GM18868 (cell line): ENCODE data around the gene EYS.
"Not testable (repeated sequence)": the region's sequence is repeated elsewhere in the genome, so short reads cannot be mapped to it uniquely, and the experiment has no call there.

Experiments
- ATAC-seq: cut with Tn5 transposase; IDR thresholded peaks from one replicate; pipeline ENCODE4 v1.9.1; 2021; ENCODE audit warnings: mild to moderate bottlenecking, moderate library complexity; ENCODE audit not compliant: unreplicated experiment

Gene EYS

DNA sequence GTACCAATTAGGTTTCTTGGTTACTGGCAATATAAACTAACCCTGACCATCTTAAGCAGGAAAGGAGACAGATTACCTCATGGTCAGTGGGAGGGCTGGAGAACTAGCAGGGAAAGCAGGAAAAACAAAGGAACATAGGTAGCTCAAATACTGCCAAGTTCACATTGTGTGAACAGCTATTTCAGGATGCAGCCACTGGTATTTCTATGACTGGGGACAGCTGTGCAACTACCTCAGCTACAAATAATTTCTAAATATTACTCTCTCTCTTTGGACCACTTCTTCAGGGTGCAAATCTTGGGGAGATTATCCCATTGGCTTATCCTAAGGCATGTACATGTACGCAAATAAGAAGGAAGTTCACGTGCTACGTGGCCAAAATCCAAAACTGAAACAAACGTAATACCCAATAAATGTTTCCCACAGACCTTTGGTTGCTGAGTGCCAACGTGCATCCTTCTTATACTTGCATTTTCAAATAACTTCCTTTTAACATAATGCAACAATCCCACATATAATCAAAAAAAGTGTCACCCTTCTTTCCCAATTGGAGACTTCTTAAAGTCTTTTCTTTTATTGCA lies 1890.5 kb downstream of the EYS start:
- no peak for ATAC-seq

DNA sequence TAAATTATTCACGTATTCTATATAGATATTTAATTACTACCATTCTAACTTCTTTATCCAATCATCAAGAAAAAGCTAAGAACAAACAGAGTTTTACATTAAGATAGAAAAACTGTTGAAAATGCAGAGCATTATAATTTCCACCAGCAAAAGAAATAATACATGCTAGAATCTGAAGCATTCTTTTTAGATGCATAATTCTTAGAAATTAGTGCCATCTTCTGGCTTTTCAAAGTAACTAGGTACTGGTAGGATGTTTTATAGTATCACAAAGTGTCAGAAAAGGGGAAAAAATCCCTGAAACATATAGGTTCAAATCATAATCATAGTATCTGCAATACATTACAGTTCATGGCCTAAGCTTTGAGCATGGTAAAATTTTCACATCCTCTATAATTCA lies 1892.6 kb downstream of the EYS start:
- no peak for ATAC-seq

DNA sequence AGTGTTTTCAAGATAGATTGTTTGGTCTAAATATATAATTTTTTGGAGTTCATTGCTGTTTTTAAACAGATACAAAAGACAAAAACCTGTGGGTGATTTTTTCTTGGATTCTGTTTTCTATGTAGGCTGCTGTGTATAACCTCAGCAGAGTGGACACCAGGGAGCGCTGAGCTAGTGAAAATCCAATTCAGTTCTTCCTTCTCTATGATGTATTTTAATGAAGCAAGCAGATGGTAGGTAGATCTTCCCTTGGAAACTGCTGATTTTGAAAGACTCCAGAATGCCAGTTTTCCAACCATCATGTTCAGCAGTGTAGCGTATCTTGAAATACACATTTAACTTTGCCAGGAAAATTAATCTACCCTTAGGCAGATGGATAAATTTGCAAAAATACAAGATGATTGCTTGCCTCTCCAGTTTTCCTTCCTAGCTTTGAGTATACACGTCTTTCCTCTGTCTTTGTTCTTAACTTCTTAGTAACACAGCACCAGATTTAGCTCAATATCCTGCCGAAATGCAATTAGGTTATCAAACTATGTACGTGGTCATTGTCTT lies 1893.4 kb downstream of the EYS start:
- no peak for ATAC-seq

GRCh38 chr6:63808576-63808975 lies 1898.5 kb downstream of the EYS start:
- no peak for ATAC-seq

DNA sequence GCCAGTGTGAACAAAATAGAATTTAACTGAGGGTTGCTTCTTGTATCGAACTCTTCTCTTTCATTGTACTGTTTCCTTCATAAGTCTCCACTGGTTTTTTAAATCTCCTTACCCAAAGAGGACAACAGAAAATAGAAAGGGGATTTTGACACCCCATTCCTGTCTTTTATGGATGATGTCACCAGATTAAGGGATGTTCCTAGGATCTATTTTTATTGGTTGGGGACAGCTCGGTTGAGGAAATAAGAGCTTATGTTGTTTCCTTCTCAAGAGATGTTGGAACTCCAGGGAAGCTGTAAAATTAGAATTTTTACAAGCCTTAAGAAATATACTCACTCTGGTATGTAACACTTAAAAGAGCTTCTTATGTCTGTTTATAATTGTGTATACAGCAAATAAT lies 1900.0 kb downstream of the EYS start:
- ATAC-seq = no peak

DNA sequence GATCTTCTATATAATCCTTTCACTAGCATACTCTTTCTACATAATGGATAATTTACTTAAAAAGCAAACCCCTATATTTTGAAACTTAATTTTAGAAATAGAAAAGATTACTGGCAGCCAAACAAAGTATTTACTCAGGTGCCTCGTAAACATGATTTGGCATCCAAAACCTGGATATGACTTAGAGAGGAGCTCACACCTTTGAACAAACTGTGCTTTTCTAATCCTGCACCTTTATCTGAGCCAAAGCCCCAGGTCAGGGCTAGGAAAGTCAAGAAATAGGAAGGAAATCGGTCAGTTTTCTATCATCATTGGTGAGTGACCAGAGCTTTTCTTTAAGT lies 1900.5 kb downstream of the EYS start:
- no peak for ATAC-seq

- ATAC-seq = no peak
Observed at GRCh38 chr6:63805808-63806572, 1901.0 kb downstream of the EYS start.

- ATAC-seq = no peak
Observed at GRCh38 chr6:63805345-63805744, 1901.7 kb downstream of the EYS start.

DNA sequence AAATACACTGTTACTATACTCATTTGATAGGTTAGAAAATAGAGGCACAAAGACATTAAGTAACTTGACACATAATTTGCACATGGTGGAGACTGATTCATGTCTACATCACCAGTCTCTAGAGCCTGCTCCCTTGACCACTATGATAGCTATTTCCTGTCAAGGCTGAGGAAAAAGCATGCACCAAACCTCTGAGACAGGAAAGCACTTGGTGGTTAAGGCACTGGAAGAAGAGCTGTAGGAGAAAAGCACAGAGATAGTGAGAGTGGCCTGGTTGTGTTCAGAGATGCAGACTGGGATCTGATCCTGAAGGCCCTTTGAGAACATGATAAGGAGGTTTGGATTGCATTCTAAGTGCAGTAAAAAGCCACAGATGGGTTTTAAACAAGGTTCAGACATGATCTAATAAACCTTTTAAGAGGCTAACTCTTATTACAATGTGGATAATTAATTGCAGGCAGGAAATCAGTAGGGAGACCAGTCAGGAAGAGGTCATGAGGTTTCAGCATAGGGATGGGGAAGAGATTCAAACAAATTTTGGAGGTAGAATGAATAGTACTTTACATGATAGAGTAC lies 1902.6 kb downstream of the EYS start:
- ATAC-seq = no peak

DNA sequence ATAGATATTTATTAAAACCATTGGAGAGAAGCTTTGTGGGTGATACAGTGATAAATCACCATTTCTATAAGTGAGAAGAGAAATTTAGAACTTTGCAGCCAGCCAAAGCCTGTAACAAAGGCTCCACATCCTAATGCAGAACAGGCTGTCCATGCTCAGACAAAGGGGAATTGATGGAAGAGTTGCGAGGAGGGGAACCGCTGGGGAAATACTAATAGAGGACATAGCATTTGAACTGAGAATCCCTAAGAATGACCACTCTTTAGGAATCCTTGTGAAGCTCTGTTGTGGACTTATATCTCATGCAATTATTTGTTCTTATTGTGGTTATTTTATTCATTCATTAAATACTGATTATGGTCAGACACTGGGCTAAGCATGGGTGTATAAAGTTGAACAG lies 1903.7 kb downstream of the EYS start:
- no peak for ATAC-seq

GRCh38 chr6:63802606-63803206 lies 1904.3 kb downstream of the EYS start:
- peak; percentile 48 for ATAC-seq

DNA sequence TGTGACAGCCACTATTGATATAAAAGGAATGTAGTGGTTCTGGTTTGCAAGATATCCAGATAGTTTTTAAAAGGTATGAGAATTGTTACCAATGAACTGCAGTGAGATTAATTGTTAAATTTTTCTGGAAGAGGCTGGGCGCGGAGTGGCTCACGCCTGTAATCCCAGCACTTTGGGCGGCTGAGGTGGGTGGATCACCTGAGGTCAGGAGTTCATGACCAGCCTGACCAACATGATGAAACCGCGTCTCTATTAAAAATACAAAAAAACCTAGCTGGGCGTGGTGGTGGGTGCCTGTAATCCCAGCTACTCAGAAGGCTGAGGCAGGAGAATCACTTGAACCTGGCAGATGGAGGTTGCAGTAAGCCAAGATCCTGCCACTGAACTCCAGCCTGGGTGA lies 1906.6 kb downstream of the EYS start:
- ATAC-seq = not testable (repeated sequence)

GRCh38 chr6:63799813-63800212 lies 1907.2 kb downstream of the EYS start:
- no peak for ATAC-seq

DNA sequence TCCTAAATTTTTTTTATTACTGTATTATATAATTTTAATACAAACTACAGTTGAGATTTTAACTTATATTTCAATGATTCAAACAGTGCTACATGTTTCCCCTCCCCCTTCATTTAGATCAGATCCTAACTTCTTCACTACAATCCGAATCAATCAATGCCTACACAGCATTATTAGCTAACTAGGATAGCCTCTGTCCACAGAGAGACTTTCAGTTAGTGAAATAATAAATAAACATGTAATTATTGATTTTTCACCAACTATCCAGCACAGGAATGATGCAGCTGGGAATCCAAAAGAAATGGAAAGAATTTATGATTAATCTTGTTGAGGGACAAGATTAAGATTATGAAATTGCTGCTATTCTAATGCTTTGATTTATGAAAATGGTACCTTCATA lies 1907.7 kb downstream of the EYS start:
- ATAC-seq = no peak

GRCh38 chr6:63798378-63798777 lies 1908.6 kb downstream of the EYS start:
- ATAC-seq = no peak

GRCh38 chr6:63797721-63798120 lies 1909.3 kb downstream of the EYS start:
- ATAC-seq = no peak

- ATAC-seq = no peak
Observed at GRCh38 chr6:63795826-63796225, 1911.2 kb downstream of the EYS start.

DNA sequence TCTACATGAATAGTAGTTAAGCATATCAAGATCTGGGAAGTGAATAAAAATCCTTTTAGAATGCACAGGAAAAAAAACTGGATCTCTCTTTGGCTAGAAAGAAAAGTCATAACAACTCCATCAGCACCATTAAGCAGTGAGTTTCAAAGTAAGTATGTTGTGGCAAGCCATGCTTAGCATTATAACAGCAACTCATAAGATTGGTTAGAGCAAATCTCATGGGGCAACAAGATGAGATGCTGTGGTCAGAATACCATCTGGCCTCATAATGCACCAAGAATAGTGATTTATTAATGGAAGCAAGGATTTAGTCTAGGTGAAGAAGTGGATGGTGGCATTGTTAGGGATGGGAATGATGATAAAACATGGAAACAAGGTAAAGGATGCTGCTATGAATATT lies 1912.0 kb downstream of the EYS start:
- no peak for ATAC-seq

DNA sequence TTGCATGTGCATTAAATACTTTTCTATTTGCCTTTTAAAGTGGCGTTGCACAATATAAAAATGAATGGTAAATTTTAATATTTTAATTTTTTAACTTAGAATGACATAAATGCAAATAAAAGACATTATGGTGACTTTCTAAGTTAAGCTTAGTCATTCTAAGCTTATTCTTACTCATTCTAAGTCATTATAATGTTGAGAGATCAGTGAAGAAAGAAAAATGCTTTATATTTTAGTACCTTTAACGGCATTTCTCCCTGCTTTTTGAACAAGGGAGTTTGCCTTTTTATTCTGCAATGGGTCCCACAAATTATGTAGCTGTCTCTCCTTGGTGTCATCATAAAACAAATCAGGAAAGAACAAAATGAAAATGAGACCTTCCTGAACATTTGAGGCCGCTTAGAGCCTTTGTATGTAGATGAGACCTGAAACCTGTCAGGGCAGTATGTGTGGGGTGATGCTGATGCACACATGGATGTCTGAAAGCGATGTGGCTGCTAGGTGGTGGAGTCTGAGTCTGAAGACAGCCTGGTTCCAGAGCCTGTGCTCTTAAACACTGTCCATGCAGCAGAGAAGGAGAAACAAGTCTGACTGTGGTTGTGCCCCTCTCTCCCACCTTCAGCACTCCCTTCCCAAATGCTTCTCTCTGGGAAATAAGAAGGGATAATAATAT lies 1913.4 kb downstream of the EYS start:
- ATAC-seq = no peak

GRCh38 chr6:63792736-63793464 lies 1914.1 kb downstream of the EYS start:
- ATAC-seq = no peak

DNA sequence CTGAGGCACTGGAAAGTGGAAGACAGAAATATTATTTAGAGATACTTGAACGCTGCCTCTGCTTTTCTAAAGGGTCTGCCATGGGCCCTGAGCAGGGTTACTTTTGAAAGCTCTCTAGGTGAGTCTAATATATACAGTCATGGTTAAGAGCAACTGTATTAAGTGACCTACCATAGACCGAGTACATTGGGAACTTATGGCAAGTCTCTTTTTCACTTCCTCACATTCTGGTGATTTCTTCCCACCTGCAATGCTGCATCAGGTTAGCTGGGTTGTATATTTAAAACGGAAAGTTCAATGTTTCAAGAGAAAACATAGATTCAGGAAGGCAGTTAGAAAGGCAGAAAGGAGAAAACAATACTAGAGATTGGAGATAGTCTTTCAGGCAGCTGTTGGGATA lies 1916.7 kb downstream of the EYS start:
- peak; percentile 73 for ATAC-seq
